CD14-positive monocyte (primary cell): Measurements from ENCODE around the gene EFCAB13. TPM values are rescaled to one million over a fixed set of nuclear protein-coding genes. Genes with fewer than 3 reads are reported as not detected.

Experiments
- DNase-seq, 3 donors: peaks; one replicate each; pipeline ENCODE4 v3.0.0-alpha.2; 2011 to 2022
- H2AFZ ChIP-seq: 2 replicates; pipeline ENCODE4 v1.6.0; 2012; ENCODE audit warnings: mild to moderate bottlenecking, low read depth, low read length, inconsistent platforms; ENCODE audit not compliant: insufficient read depth, poor library complexity, severe bottlenecking
- H3K27ac ChIP-seq, 2 donors: 1 replicate in 1 of 2; 2 replicates in 1 of 2; pipeline ENCODE4 v1.5.1; 2012 to 2013; ENCODE audit warnings: low read length in 2 of 2, control low read depth in 1 of 2, inconsistent platforms in 1 of 2, low read depth in 1 of 2, mild to moderate bottlenecking in 1 of 2
- H3K27me3 ChIP-seq, 2 donors: one replicate each; pipeline versions ENCODE4 v1.6.0 to v1.6.1; 2011 to 2013; ENCODE audit warnings: low read length in 2 of 2; ENCODE audit not compliant: control insufficient read depth in 2 of 2, insufficient read depth in 2 of 2
- H3K36me3 ChIP-seq, 2 donors: replicated peaks in 1 of 2; 1 replicate in 1 of 2; 2 replicates in 1 of 2; pipeline versions ENCODE4 v1.5.1 to v1.6.1; 2012 to 2013; ENCODE audit warnings: low read length in 2 of 2, control low read depth in 1 of 2, inconsistent platforms in 1 of 2, mild to moderate bottlenecking in 1 of 2; ENCODE audit not compliant: insufficient read depth in 2 of 2, control insufficient read depth in 1 of 2
- H3K4me1 ChIP-seq, 2 donors: 1 replicate in 1 of 2; 2 replicates in 1 of 2; pipeline versions ENCODE4 v1.5.1 to v1.6.1; 2012 to 2013; ENCODE audit warnings: low read length in 2 of 2, control low read depth in 1 of 2, inconsistent platforms in 1 of 2, mild to moderate bottlenecking in 1 of 2, moderate library complexity in 1 of 2; ENCODE audit not compliant: insufficient read depth in 2 of 2, control insufficient read depth in 1 of 2
- H3K4me2 ChIP-seq: replicated peaks from 2 replicates; pipeline ENCODE3; 2012; ENCODE audit warnings: low read length, moderate library complexity, mild to moderate bottlenecking; ENCODE audit not compliant: poor library complexity, severe bottlenecking; ENCODE audit errors: extremely low read depth
- H3K4me3 ChIP-seq, 3 experiments: fragments of 200-600 bp in 1 of 3; sonication (generic) in 1 of 3; replicated peaks in 1 of 3; 1 replicate in 2 of 3; 2 replicates in 1 of 3; pipeline ENCODE4 v1.5.1; 2011 to 2013; ENCODE audit warnings: low read length in 3 of 3, mild to moderate bottlenecking in 3 of 3, control low read depth in 2 of 3, low read depth in 2 of 3, inconsistent platforms in 1 of 3, moderate library complexity in 1 of 3
- H3K79me2 ChIP-seq: 2 replicates; pipeline ENCODE4 v1.6.0; 2012; ENCODE audit warnings: mild to moderate bottlenecking, control low read depth, inconsistent platforms, low read length, moderate library complexity; ENCODE audit not compliant: insufficient read depth
- H3K9ac ChIP-seq: 2 replicates; pipeline ENCODE4 v1.6.0; 2017; ENCODE audit warnings: low read length, mild to moderate bottlenecking; ENCODE audit not compliant: insufficient read depth, poor library complexity, severe bottlenecking
- H3K9me3 ChIP-seq, 2 donors: replicated peaks in 1 of 2; 1 replicate in 1 of 2; 2 replicates in 1 of 2; pipeline versions ENCODE4 v1.5.1 to v1.6.1; 2012 to 2013; ENCODE audit warnings: low read length in 2 of 2, control low read depth in 1 of 2; ENCODE audit not compliant: control insufficient read depth in 1 of 2, insufficient read depth in 1 of 2
- H4K20me1 ChIP-seq: 2 replicates; pipeline ENCODE4 v1.6.0; 2012; ENCODE audit warnings: mild to moderate bottlenecking, low read length, control low read depth, moderate library complexity; ENCODE audit not compliant: insufficient read depth
- H3K27ac Mint-ChIP-seq, 7 donors: one replicate each; pipeline ENCODE4 v1.8.0; 2020; ENCODE audit warnings: mild to moderate bottlenecking in 7 of 7, mixed read lengths in 7 of 7, moderate library complexity in 6 of 7, inconsistent platforms in 2 of 7
- H3K27me3 Mint-ChIP-seq, 3 donors: one replicate each; pipeline ENCODE4 v1.8.0; 2021 to 2022; ENCODE audit warnings: low read depth in 3 of 3, mild to moderate bottlenecking in 3 of 3, mixed read lengths in 3 of 3, moderate library complexity in 3 of 3, inconsistent platforms in 1 of 3
- H3K36me3 Mint-ChIP-seq, 2 donors: one replicate each; pipeline ENCODE4 v1.8.0; 2020; ENCODE audit warnings: mixed read lengths in 2 of 2, inconsistent platforms in 1 of 2, mild to moderate bottlenecking in 1 of 2
- H3K4me1 Mint-ChIP-seq: one replicate; pipeline ENCODE4 v1.8.0; 2020; ENCODE audit warnings: mild to moderate bottlenecking, mixed read lengths
- H3K4me3 Mint-ChIP-seq, 2 donors: one replicate each; pipeline ENCODE4 v1.8.0; 2020; ENCODE audit warnings: mild to moderate bottlenecking in 2 of 2, mixed read lengths in 2 of 2, moderate library complexity in 1 of 2
- H3K9me3 Mint-ChIP-seq, 7 donors: one replicate each; pipeline ENCODE4 v1.8.0; 2020 to 2022; ENCODE audit warnings: mixed read lengths in 7 of 7, mild to moderate bottlenecking in 6 of 7, moderate library complexity in 6 of 7, inconsistent platforms in 2 of 7
- WGBS: methylation state at CpG from one replicate; pipeline ENCODE4 v1.1.5; 2013; ENCODE audit warnings: missing lambda C conversion rate; ENCODE audit not compliant: insufficient coverage; 5-methylcytosine and 5-hydroxymethylcytosine counted together
- intact Hi-C, 2 donors: fragments of 100-400 bp; cut with micrococcal nuclease; formaldehyde crosslinking; loops; one replicate each; pipeline versions ENCODE4 v1.15.0 to v1.15.1; 2023
- polyA plus RNA-seq, 3 donors: library from polyadenylated mRNA; depleted of rRNA in 1 of 3; unstranded in 2 of 3; stranded (reverse) in 1 of 3; fragments of 300-500 nt in 2 of 3; fragments of >200 nt in 1 of 3; fragmentation: Illumina TruSeq in 2 of 3; gene quantifications; 1 replicate in 2 of 3; 2 replicates in 1 of 3; pipeline ENCODE4 v1.2.3, GENCODE V29; 2012 to 2021
- TF ChIP-seq, protein P1 (sequence below): fragments of 200-600 bp; IDR thresholded peaks from one replicate; pipeline ENCODE4 v1.8.0; 2022; ENCODE audit warnings: antibody characterized with exemption, mild to moderate bottlenecking

The EFCAB13 gene
- polyA plus RNA-seq, 3 donors = 1.0 to 5.7 (median 3.5) TPM

DNA sequence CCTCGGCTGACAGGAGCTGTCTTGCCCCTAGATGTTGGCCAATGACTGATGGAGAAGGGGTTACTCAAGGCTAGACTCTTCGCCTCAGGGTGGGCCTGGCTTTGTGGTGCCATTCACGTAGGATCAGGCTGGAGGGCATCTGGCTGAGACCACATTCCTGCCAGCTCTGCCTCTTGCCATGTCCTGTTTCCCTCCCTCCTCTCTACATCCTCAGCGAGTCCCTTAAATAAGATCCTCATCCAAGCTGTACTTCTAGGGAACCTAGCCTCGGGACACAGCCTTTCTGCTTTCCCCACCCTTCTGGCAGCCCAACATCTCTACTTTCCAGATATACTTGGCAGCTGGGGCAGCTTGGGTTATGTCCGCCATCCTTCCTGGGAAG, 27.9 kb upstream of the EFCAB13 start:
- H3K4me3 Mint-ChIP-seq = no peak overlapping the region
- Histone ChIP-seq H3K4me3 (no peak overlapping the region), H2AFZ (no peak overlapping the region), H3K27ac (no peak overlapping the region), H3K79me2 (no peaks in the 10 kb centered on the region), H3K4me2 (no peak overlapping the region), H3K27me3 (no peaks in the 10 kb centered on the region), H3K9me3 (no peaks in the 10 kb centered on the region), H3K4me1 (no peaks in the 10 kb centered on the region), H3K9ac (no peak overlapping the region), H3K36me3 (no peaks in the 10 kb centered on the region), H4K20me1 (no peaks in the 10 kb centered on the region)
- H3K9me3 Mint-ChIP-seq = peaks cover 0 to 2% (median 0%) of the 10 kb centered on the region in 7 donors
- intact Hi-C loops = loop anchor here (5.0 to 10.0 kb wide), 2 partner anchors 39 to 51 kb away; no protein-coding TSS in a partner anchor
- H3K27ac Mint-ChIP-seq = no peak overlapping the region
- DNase-seq = no peak
- H3K36me3 Mint-ChIP-seq = no peaks in the 10 kb centered on the region
- H3K27me3 Mint-ChIP-seq = peaks cover 0 to 5% (median 0%) of the 10 kb centered on the region in 3 donors
- 95% methylated on average over 6 of the region's 6 CpGs for WGBS
- peaks cover 6% of the 10 kb centered on the region for H3K4me1 Mint-ChIP-seq
- TF ChIP-seq, protein P1, sequence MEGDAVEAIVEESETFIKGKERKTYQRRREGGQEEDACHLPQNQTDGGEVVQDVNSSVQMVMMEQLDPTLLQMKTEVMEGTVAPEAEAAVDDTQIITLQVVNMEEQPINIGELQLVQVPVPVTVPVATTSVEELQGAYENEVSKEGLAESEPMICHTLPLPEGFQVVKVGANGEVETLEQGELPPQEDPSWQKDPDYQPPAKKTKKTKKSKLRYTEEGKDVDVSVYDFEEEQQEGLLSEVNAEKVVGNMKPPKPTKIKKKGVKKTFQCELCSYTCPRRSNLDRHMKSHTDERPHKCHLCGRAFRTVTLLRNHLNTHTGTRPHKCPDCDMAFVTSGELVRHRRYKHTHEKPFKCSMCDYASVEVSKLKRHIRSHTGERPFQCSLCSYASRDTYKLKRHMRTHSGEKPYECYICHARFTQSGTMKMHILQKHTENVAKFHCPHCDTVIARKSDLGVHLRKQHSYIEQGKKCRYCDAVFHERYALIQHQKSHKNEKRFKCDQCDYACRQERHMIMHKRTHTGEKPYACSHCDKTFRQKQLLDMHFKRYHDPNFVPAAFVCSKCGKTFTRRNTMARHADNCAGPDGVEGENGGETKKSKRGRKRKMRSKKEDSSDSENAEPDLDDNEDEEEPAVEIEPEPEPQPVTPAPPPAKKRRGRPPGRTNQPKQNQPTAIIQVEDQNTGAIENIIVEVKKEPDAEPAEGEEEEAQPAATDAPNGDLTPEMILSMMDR = no peak

DNA sequence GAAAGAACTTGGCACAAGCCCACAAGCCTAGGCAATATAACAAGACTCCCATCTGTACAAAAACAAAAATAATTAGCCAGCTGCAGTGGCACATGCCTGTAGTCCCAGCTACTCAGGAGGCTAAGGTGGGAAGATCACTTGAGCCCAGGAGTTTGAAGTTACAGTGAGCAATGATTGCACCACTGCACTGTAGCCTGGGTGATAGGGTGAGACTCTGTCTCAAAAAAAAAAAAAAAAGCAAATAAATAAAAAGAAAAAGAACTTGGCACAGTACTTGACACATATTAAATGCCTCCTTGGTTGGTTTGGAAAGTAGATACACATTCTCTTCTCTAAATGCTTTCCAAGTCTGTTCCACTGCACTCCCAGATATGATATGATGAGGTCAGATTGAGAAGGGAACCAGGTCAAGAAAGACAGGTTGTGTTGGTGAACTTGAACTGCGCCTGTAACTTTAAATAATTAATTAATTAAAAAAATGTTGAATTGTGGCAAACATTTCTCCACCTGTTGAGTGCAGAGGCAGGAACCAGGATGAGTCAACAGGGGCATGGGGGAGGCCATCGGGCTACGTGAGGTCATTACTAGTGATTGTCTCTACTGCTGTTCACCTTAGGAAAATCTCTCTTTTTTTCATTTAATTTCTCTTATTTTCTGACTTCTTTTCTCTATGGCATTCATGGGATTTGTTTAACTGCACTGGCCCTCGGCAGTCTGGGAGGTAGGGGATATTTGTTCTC, 25.9 kb upstream of the EFCAB13 start:
- peaks cover 3 to 11% (median 7%) of the 10 kb centered on the region in 7 donors for H3K9me3 Mint-ChIP-seq
- Histone ChIP-seq H2AFZ (no peak overlapping the region), H3K4me3 (no peak overlapping the region), H3K79me2 (no peaks in the 10 kb centered on the region), H4K20me1 (no peaks in the 10 kb centered on the region), H3K27ac (no peak overlapping the region), H3K9me3 (no peaks in the 10 kb centered on the region), H3K36me3 (no peaks in the 10 kb centered on the region), H3K4me1 (no peaks in the 10 kb centered on the region), H3K9ac (no peak overlapping the region), H3K4me2 (no peak overlapping the region), H3K27me3 (no peaks in the 10 kb centered on the region)
- intact Hi-C loops = loop anchor here (5.0 to 10.0 kb wide), 2 partner anchors 41 to 53 kb away; no protein-coding TSS in a partner anchor
- no CpG with 5 or more reads among the region's 4 CpGs for WGBS
- H3K36me3 Mint-ChIP-seq = no peaks in the 10 kb centered on the region
- TF ChIP-seq, protein P1 = no peak
- no peak for DNase-seq
- peaks cover 4% of the 10 kb centered on the region for H3K4me1 Mint-ChIP-seq
- H3K27ac Mint-ChIP-seq = no peak overlapping the region
- peaks cover 0 to 6% (median 0%) of the 10 kb centered on the region in 3 donors for H3K27me3 Mint-ChIP-seq
- H3K4me3 Mint-ChIP-seq = no peak overlapping the region
